COLO668 (cell line): ENCODE measurements around the gene SMARCAL1.

Experiments
- DNase-seq: peaks from one replicate; lab custom pipeline; 2025; ENCODE audit not compliant: unreplicated experiment; lab: John Stamatoyannopoulos, UW

Gene SMARCAL1

GRCh38 chr2:216392018-216392562, 20.2 kb upstream of the SMARCAL1 start:
- DNase-seq, result no peak

- no peak for DNase-seq
Measured at GRCh38 chr2:216392945-216393840, 19.1 kb upstream of the SMARCAL1 start.

- no peak for DNase-seq
Measured at GRCh38 chr2:216394881-216395280, 17.4 kb upstream of the SMARCAL1 start.

GRCh38 chr2:216399621-216400020, 12.7 kb upstream of the SMARCAL1 start:
- no peak for DNase-seq

GRCh38 chr2:216402751-216403150, 9.5 kb upstream of the SMARCAL1 start:
- no peak for DNase-seq

GRCh38 chr2:216404010-216404618, 8.2 kb upstream of the SMARCAL1 start:
- DNase-seq, result peak; percentile 32

GRCh38 chr2:216405588-216405987, 6.7 kb upstream of the SMARCAL1 start:
- no peak for DNase-seq

GRCh38 chr2:216406826-216407225, 5.5 kb upstream of the SMARCAL1 start:
- no peak for DNase-seq

- DNase-seq, result no peak
Measured at GRCh38 chr2:216408426-216409290, 3.6 kb upstream of the SMARCAL1 start.

GRCh38 chr2:216410550-216410949, 1.7 kb upstream of the SMARCAL1 start:
- no peak for DNase-seq

GRCh38 chr2:216413882-216414281, 1.6 kb downstream of the SMARCAL1 start:
- no peak for DNase-seq

GRCh38 chr2:216414772-216415319, 2.6 kb downstream of the SMARCAL1 start:
- no peak for DNase-seq

GRCh38 chr2:216415541-216415940, 3.3 kb downstream of the SMARCAL1 start:
- no peak for DNase-seq

GRCh38 chr2:216416571-216417307, 4.5 kb downstream of the SMARCAL1 start:
- DNase-seq, result no peak

- DNase-seq, result no peak
Measured at GRCh38 chr2:216418981-216419380, 6.7 kb downstream of the SMARCAL1 start.

- DNase-seq, result no peak
Measured at GRCh38 chr2:216420367-216421101, 8.2 kb downstream of the SMARCAL1 start.

- no peak for DNase-seq
Measured at GRCh38 chr2:216423071-216423470, 10.8 kb downstream of the SMARCAL1 start.

GRCh38 chr2:216424274-216424673, 12.0 kb downstream of the SMARCAL1 start:
- no peak for DNase-seq

- no peak for DNase-seq
Measured at GRCh38 chr2:216425008-216425787, 12.9 kb downstream of the SMARCAL1 start.
